ENCODE measurements around the gene JMJD1C.

The JMJD1C gene

GRCh38 chr10:63119041-63119440, 346.7 kb downstream of the JMJD1C start:
- DNase-seq: no peak

Measured in CD4-positive, alpha-beta T cell treated with Interleukin-4 for 4 hours (primary cell).